Measurements from ENCODE around the gene C16orf86.

C16orf86 gene

DNA sequence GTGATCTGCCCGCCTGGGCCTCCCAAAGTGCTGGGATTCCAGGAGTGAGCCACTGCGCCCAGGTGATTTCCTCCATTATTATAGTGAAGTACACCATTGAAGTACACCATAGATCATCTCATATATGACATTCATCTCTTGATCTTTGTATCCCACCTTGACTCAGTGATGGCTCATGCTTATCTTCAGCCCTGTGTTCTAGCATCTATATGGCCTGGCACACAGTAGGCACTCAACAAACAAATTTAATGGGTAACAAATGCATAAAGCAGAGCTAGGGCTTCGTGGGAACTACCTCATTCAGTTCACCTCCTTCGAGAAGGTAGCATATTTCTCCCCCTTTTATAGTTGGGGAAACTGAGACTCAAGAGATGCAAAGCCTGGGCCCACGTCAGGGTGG, 1.0 kb upstream of the C16orf86 start:
- DNase-seq (ENCODE audit: low read depth in 2 of 3, low spot score in 2 of 3) = no peak

DNA sequence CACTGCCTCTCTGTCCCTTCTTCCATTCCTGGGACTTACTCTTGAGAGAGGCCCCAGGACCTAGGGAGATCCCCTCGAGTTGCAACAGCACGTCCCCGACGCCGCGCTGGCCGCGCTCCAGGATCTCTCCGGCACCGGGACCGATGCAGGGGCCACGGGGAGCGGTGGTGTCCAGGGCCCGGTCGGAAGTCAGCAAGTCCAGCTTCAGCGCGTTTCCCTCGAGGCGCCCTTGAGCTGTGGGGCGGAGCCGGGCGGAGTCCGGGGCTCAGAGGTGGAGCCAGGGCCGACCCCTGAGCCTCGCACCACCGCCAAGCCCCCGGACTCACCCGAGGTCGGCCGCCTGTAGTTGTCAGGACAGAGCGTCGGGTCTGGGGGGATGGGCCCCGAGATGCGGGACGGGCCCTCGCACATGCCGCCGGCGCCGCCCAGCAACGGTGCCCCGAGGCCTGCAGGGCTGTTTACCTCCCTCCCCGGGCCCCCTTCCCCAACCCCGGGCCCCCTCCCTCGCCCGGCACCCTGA, 522 bp upstream of the C16orf86 start:
- no peak for DNase-seq (ENCODE audit: low read depth in 2 of 3, low spot score in 2 of 3)

DNA sequence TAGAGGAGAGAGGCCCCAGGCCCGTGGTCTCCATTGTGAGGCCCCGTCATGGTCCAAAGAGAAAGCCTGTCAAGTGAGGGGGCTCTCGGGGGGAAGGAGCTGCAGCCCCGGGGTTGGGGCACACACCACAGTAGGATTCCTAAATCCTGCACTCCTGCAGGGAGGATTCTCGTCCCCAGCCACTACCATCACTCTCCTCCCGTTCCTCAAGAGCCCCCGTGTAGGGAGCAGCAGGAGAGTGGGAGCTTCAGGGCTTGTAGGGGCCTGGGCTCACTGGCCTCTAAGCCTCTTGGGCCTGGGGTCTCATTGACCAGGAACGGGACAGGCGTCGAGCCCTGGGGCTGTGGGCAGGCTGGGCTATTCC, 821 bp downstream of the C16orf86 start:
- no peak for DNase-seq (ENCODE audit: low read depth in 2 of 3, low spot score in 2 of 3)

DNA sequence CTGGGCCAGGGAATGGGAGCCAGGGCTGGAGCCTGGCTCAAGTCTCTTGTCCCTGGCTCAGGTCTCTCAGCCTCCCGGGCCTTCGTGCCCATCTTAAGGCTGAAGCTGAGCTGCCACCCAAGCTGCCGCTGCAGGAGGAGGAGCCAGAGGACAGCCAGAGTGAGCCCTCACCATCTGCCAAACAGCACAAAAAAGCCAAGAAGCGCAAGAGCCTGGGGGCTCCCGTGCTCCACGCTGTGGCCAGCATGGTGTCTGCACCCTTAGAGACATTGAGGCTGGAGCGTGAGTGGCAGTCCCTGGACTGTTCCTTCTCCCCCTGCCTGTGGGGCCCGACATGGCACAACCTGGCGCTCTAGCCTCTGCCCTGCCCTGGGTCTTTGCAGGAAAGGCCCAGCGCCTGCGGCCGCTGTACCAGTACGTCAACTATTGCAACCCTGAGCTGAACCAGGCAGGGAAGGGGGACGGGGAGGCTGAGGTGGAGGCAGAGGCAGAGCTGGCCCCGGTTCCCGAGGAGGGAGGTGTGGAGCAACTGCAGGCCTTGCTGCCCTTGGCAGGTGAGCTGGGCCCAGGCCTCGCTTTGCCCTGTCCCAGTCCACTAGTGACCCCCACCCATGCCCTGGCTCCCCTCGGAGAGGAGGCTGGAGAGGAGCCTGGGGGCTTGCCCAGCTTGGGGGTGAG, 1.3 kb downstream of the C16orf86 start:
- DNase-seq (ENCODE audit: low read depth in 2 of 3, low spot score in 2 of 3) = peak in 2 of 3 experiments; percentile 53 to 63

DNA sequence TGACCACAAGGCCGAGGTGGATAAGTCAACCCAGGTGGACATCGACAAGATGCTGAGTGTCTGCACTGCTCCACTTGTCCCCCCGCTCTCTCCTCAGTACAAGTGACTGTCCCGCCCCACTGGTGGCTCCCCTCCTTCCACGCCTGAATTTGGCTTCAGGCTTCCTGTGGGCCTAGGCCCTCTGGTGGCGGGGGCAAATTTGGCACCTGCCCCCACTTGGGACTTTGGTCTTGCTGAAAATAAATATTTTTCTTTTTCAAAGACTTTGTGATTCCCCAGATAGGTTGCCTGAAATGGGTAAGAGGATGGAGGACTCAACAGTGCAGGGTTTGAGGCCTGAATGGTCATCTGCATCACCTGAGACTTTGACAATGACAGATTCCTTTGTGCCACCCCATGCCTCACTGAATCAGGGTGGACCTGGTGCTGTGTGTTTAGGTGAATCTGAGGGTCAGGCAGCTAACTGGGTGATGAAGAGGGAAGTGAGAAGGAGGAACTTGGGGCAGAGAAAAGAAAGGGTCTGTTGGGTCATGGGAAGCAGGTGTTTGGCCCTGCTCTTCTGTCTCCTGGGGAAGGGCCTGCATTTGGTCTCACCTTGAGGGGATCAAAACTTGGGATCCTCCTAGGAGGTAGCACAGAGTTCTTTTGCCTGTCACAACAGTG, 2.0 kb downstream of the C16orf86 start:
- no peak for DNase-seq (ENCODE audit: low read depth in 2 of 3, low spot score in 2 of 3)

DNA sequence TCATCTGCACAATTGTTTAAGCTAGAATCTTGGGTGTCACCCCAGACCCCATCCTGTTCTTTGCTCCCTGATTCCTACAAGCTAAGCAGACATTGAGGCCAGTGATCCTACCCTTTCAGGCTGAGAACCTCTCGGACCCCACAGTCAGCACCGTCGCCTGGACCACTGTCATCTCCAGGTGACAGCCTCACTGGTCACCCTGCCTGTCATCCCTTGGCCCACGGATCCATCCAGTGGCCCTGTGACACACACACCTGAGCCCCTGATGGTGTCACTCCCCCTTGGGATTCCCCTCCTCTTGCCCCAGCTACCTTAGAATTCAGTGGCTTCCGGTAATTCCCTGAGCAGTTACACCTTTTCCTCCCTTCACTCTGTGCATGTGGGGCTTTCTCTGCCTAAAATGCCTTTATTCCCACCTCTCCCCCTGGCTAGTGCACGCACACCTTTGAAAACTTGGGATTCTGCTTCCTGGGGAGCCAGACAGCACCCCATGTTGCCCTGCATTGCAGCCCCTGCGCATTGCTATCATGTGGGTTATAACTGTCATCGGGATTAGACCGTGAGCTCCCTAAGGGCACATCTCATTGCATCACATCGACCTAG, 3.0 kb downstream of the C16orf86 start:
- no peak for DNase-seq (ENCODE audit: low read depth in 2 of 3, low spot score in 2 of 3)

DNA sequence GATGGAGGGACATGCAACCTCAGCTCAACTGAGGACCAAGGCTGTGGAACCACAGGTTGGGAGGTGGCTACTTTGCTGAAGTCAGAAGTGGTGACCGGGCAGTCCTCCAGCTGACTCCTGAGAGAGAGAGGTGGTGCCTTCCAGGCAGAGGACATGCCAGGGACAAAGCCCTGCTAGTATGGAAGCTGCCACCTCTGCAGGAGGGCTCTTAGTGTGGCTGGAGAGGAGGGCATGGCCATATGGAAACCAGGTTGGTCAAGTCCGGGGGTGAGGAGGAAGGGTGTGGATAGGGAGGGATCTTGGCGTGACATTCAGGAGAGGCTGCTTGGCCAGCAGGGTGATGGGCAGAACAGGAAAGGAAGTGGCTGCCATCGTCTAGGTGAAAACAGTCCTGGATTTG, 5.7 kb downstream of the C16orf86 start:
- DNase-seq (ENCODE audit: low read depth in 2 of 3, low spot score in 2 of 3) = no peak

DNA sequence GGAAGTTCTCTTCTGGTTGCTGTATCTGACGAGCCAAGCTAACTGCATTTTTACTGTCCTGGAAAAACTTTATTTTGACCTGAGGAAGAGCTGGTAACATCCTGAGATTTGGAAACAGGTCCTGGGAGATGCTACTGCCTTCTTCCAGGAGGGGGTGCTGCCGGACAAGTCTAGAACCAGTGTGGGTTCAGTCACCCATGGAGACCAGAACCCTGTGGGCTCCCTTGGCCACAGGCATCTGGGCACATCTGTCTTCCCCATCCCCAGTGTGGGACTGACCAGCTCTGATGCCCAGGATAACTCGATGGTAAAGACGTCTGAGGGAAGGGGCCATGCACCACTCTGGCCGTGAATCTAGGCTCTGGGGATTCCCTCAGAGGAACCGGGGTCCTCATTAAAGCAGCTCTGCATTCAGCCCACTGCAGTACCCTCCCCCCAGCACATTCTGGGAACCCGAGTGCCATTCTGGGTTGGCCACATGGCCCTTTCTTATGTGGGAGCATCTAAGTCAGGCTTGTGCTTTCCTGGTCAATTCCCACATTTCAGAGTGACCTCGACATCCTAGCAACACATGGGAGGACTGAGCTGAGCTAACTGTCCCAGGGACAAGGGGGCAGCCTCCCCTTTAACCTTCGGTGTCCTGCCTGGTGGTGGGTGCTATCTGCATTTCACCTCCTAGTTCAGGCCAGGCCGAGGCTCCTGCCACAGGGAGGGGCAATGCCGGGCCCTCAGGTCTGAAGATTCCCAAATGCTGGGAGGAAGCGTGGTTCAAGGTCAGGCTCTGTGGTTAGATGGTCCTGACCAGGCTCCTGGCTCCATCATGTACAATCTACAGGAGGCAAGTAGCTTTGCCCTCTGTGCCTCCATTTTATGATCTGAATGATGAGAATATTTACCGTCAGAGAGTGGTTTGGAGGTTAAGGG, 6.4 kb downstream of the C16orf86 start:
- DNase-seq (ENCODE audit: low read depth in 2 of 3, low spot score in 2 of 3) = no peak

DNA sequence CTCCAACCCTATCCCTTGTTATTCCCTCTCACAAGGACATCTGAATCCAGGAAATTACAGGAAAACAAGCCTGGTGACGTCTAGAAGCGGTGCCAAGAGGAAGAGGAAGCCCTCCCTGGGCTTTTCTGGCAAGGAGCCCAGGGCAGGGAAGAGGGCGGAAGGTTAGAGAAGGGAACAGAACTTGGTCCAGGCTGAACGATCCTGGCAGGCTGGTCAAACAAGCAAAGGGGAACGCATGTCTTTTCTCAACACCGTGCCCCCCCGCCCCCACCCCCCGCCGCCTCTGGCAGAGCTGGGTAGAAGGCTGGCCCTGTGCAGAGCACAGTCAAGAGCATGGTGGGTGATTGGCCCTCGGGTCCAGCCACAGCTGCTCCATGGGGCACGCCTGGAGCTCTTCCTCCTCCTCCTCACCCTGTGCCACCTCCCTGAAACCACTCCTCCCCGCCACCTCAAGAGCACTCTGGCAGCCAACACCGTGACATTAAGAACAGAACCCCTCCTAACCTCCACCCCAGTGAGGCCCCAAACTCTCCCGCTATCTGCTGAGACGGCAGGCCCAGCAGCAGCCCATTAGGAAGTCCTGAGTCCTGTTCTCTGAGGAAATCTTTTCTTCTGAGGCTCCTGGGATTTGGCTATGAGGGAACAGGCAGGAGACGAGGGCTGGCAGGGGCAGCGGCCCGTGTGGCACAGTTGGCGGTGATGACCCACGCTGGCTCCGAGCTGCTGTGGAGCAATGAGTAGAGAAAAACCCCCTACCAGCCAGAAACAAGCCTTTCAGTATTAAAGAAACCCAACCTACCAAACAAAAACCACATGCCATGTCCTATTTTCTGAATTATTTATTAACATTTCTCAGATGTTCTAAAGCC, 7.3 kb downstream of the C16orf86 start:
- DNase-seq (ENCODE audit: low read depth in 2 of 3, low spot score in 2 of 3) = no peak

DNA sequence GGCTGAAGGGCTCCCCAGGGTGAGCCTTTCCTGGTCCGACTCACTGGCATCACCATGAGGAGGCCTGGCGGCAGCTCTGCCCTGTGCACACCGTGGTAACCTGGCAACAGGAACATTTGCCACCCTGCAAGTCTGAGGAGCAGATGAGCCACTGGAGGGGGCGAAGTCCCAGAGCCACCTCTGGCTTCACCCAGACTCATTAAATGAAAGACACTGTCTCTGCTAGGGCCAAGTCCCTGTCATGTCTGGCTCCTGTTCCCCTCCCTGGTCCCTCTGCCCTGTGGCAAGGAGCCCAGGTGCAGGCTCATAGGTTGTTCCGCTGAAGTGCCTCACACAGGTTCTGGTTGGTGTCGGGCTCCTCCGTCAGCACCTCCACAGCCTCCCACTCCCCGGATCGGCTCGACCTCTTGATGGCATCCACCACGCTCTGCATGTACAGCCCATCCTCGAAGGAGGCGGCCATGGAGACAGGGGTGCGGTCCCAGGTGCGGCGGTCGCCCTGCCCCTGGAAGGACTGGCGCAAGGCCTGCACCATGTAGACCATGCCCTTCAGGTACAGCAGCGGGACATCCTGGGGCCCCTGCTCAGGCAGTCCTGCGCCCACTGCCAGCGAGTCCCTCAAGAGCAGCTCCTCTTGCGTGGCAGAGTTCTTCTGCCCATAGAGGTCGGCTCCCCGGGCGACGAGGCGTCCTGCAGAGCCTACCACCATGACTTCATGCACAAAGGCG, 8.4 kb downstream of the C16orf86 start:
- no peak for DNase-seq (ENCODE audit: low read depth in 2 of 3, low spot score in 2 of 3)

DNA sequence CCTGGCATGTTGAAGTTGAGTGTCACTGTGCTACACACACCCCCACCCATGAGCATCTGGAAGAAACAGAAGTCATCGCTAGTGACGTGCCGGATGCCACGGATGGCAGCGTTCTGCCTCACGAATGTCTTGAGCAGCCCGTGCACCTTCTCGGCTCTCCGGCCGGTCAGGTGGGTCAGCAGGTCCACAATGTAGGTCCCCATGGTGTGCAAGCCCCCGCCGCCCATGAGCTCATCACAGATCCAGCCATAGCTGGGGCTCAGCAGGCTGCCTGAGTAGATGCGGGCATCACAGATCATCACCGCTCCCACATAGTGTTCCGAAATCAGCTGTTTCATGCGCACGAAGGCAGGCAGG, 8.9 kb downstream of the C16orf86 start:
- DNase-seq (ENCODE audit: low read depth in 2 of 3, low spot score in 2 of 3) = no peak

DNA sequence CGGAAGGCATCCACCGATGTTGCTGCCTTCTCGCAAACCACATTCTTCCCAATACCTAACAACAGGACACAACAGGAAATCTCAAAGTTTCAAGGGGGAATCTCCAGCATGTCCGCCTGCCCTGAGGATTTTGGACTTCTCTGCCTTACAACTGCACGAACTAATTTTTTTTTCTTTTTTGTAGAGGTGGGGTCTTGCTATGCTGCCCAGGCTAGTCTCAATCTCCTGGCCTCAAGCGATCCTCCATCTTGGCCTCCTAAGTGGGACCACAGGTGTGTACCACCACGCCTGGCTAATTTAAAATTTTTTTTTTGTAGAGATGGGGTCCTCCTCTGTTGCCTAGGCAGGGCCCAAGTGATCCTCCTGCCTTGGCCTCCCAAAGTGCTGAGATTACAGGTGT, 9.4 kb downstream of the C16orf86 start:
- DNase-seq (ENCODE audit: low read depth in 2 of 3, low spot score in 2 of 3) = no peak

DNA sequence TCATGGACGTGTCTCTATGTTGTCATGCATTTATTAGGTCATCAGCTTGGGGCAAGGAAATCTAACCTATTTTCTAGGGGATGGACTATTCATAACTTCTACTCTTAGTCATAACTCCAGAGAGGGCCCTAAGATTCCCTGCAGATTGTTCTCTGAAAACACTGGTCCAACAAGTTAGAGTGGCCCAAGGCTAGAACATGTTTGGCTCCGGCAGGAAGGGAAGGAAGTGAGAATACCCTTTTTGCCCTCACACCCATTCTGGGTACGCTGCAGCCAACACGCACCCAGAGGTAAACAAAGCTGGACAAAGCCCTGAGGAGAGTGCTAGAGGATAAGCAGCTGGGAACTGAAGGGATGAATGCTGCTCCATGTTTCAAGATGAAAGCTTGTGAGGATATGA, 9.9 kb downstream of the C16orf86 start:
- DNase-seq (ENCODE audit: low read depth in 2 of 3, low spot score in 2 of 3) = no peak

DNA sequence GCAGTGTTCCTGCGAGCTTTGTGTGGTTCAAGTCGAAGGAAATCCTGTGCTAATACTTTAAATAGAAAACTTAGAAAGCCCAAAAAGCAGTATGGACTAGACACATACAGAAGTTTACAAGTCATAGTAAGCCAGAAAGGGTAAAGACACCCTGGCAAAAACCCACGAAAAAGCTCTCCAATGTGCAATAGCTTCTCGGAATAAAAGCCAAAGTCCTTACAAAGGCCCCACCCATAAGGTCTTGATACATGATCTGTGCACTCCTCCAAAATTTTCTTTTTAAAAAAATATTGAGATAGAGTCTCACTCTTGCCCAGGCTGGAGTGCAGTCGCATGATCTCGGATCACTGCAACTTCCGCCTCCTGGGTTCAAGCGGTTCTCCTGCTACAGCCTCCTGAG, 10.3 kb downstream of the C16orf86 start:
- no peak for DNase-seq (ENCODE audit: low read depth in 2 of 3, low spot score in 2 of 3)

DNA sequence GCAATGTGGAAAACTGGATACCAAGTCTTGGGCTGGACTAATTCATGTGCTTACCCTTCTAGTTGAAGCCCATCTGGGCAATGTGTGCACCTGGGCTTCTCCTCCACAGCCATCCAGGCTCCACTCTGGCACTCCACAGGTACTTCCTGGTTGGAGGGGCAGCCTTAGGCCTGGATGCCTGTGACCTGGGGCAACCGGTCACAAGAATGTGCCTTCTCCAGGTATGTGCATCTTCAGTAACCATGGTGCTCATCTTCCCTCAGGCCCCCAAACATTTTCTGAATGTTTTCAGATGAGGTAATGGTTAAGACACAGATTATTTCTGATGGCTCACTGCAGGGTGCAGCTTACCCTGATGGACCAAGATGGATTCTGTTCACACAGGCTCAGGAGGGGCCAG, 11.1 kb downstream of the C16orf86 start:
- DNase-seq (ENCODE audit: low read depth in 2 of 3, low spot score in 2 of 3) = no peak

DNA sequence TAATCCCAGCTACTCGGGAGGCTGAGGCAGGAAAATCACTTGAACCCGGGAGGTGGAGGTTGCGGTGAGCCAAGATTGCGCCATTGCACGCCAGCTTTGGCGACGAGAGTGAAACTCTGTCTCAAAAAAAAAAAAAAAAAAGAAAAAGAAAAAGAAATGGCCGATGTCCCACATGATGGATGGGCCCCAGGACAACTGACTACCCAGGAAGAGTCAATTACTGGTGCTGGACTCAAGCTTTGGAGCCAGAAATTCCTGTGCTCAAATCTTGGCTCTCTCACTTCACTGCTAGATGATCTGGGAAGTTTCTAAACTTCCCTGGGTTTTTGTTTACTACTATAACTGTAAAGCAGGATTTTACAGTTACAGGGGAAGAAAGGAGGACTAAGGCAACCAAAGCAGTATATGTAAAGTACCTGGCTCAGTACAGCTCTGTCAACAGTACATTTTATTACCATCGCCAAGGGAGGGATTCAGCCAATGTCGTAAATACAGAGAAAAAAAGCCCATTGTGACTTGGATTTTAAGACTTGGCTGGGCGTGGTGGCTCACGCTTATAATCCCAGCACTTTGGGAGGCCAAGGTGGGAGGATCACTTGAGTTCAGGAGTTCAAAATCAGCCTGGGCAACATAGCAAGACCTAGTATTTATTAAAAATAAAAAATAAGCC, 11.9 kb downstream of the C16orf86 start:
- DNase-seq (ENCODE audit: low read depth in 2 of 3, low spot score in 2 of 3) = no peak

DNA sequence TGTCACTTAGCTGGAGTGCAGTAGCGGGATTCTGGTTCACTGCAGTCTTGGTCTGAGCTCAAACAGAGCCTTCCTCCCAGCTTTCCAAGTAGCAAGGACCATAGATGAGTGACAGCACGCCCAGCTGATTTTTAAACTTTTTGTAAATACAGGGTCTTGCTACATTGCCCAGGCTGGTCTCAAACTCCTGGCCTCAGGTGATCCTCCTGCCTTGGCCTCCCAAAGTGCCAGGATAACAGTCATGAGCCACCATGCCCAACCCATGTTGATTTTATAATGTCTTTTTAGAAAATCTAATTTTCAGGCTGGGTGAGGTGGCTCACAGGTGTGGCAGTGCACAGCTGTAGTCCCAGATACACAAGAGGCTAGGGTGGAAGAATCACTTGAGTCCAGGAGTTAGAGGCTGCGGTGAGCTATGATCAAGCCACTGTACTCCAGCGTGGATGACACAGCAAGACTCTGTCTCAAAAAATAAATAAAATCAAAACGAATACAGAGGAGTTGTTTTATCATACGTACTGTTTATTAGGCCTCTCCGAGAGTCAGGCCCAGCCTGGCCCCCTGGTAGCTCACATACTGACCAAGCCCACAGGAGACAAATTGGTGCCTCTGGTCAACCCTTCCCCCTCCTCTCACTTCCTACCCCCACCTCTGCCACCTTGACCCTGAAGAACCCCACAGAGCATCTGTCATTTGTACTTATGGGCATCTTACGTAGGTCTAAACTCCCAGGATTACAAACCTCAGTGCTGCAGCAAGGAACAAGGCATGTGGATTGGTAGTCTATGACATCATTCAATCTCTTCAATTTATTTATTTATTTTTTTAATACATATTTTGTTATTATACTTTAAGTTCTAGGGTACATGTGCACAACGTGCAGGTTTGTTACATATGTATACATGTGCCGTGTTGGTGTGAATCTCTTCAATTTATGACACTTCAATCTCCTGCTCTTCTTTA, 13.6 kb downstream of the C16orf86 start:
- DNase-seq (ENCODE audit: low read depth in 2 of 3, low spot score in 2 of 3) = no peak

DNA sequence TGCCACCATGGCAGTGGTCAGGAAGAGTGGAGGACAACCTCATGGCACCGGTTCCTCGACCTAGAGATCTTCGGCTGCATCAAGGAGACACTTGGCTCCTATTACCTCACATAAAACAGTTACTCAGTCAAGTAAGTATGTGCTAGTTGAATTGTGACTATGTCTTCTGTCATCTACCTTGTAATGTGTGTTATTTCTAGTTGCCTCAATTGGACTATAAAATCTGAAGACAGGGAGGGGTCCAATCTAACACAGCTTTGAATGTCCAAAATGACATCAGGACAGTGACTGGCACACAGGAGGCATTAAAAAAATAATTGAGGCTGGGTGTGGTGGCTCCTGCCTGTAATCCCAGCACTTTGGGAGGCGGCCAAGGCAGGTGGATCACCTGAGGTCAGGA, 17.2 kb downstream of the C16orf86 start:
- no peak for DNase-seq (ENCODE audit: low read depth in 2 of 3, low spot score in 2 of 3)
